H1 (cell line): Measurements from ENCODE around the gene RPS19. TPM values are rescaled to one million over a fixed set of nuclear protein-coding genes. Genes with fewer than 3 reads are reported as not detected.

ENCODE experiments used
- CTCF ChIA-PET: fragments of 300-600 bp; sonication (Branson Sonifier 250); formaldehyde crosslinking; loops from one replicate; lab custom pipeline; 2021; ENCODE audit not compliant: partially characterized antibody; lab: Charles Lee
- POLR2A ChIA-PET: fragments of 300-600 bp; sonication (Branson Sonifier 250); formaldehyde crosslinking; loops from one replicate; lab custom pipeline; 2021; ENCODE audit warnings: inconsistent platforms; ENCODE audit not compliant: partially characterized antibody; lab: Charles Lee
- DNase-seq, 2 experiments: peaks; one replicate each; pipeline versions ENCODE4 v3.0.0 to v3.0.0-alpha.2; 2010 to 2022; ENCODE audit warnings: low spot score in 2 of 2, low read depth in 1 of 2, mixed read lengths in 1 of 2
- FAIRE-seq: peaks from 2 replicates; lab custom pipeline; 2011; peaks lifted over from hg19 to GRCh38; lab: Jason Lieb, UNC
- H2AFZ ChIP-seq: 2 replicates; pipeline ENCODE4 v1.8.1; 2012; ENCODE audit warnings: low read length, inconsistent platforms
- H2AK5ac ChIP-seq: 2 replicates; pipeline ENCODE4 v1.6.1; 2013; ENCODE audit warnings: low read depth, low read length
- H2BK120ac ChIP-seq: replicated peaks from 2 replicates; pipeline ENCODE3; 2013; ENCODE audit warnings: low read depth, low read length, inconsistent platforms
- H2BK12ac ChIP-seq: 2 replicates; pipeline ENCODE4 v1.6.1; 2013; ENCODE audit warnings: low read depth, low read length
- H2BK15ac ChIP-seq: 2 replicates; pipeline ENCODE4 v1.6.1; 2013; ENCODE audit warnings: low read length
- H2BK20ac ChIP-seq: 2 replicates; pipeline ENCODE4 v1.6.1; 2013; ENCODE audit warnings: low read length
- H2BK5ac ChIP-seq: 2 replicates; pipeline ENCODE4 v1.6.1; 2013; ENCODE audit warnings: low read depth, low read length
- H3K14ac ChIP-seq: 2 replicates; pipeline ENCODE4 v1.6.1; 2013; ENCODE audit warnings: inconsistent platforms; ENCODE audit not compliant: insufficient read length
- H3K18ac ChIP-seq: 2 replicates; pipeline ENCODE4 v1.6.1; 2013; ENCODE audit warnings: low read length; ENCODE audit errors: extremely low read depth
- H3K23ac ChIP-seq: 2 replicates; pipeline ENCODE4 v1.6.1; 2013; ENCODE audit warnings: inconsistent platforms; ENCODE audit not compliant: insufficient read length
- H3K23me2 ChIP-seq: 2 replicates; pipeline ENCODE4 v1.6.1; 2013; ENCODE audit warnings: low read depth, low read length
- H3K27ac ChIP-seq: 2 replicates; pipeline ENCODE4 v1.6.1; 2011; ENCODE audit warnings: low read depth, low read length, inconsistent platforms
- H3K27me3 ChIP-seq, 4 experiments: replicated peaks in 1 of 4; 1 replicate in 1 of 4; 2 replicates in 3 of 4; pipeline versions ENCODE4 v1.6.1 to v1.8.1; 2011 to 2013; ENCODE audit warnings: low read length in 3 of 4, mild to moderate bottlenecking in 3 of 4, inconsistent platforms in 2 of 4, mixed read lengths in 2 of 4, moderate library complexity in 1 of 4; ENCODE audit not compliant: control insufficient read depth in 3 of 4, insufficient read depth in 3 of 4; ENCODE audit errors: extremely low read depth in 1 of 4
- H3K36me3 ChIP-seq, 4 experiments: 2 replicates each; pipeline versions ENCODE4 v1.6.1 to v1.8.1; 2011 to 2013; ENCODE audit warnings: mild to moderate bottlenecking in 4 of 4, low read length in 3 of 4, moderate library complexity in 2 of 4, control low read depth in 1 of 4, inconsistent platforms in 1 of 4; ENCODE audit not compliant: insufficient read depth in 4 of 4, control insufficient read depth in 2 of 4
- H3K4ac ChIP-seq: replicated peaks from 2 replicates; pipeline ENCODE3; 2013; ENCODE audit warnings: low read length, low read depth, mixed read lengths, inconsistent platforms; ENCODE audit not compliant: insufficient read length
- H3K4me1 ChIP-seq, 4 experiments: replicated peaks in 1 of 4; 1 replicate in 1 of 4; 2 replicates in 3 of 4; pipeline versions ENCODE4 v1.6.1 to v1.8.1; 2011 to 2013; ENCODE audit warnings: low read length in 3 of 4, inconsistent platforms in 2 of 4, mixed read lengths in 1 of 4; ENCODE audit not compliant: insufficient read depth in 4 of 4, control insufficient read depth in 3 of 4
- H3K4me2 ChIP-seq, 2 experiments: 2 replicates each; pipeline versions ENCODE4 v1.6.1 to v1.8.1; 2011 to 2013; ENCODE audit warnings: low read depth in 2 of 2, low read length in 2 of 2, control low read depth in 1 of 2, inconsistent platforms in 1 of 2, mild to moderate bottlenecking in 1 of 2; ENCODE audit not compliant: insufficient read depth in 1 of 2
- H3K4me3 ChIP-seq, 4 experiments: fragments of 200-600, 300-600 bp in 1 of 4; sonication (generic), shearing (Covaris generic), sonication (Bioruptor Twin) in 1 of 4; 2 replicates each; pipeline versions ENCODE4 v1.5.1 to v1.8.1; 2011 to 2016; ENCODE audit warnings: low read length in 4 of 4, low read depth in 3 of 4, control low read depth in 2 of 4, inconsistent platforms in 2 of 4, mild to moderate bottlenecking in 2 of 4, mixed read lengths in 1 of 4, moderate library complexity in 1 of 4; ENCODE audit not compliant: insufficient read depth in 2 of 4; ENCODE audit errors: extremely low read depth in 1 of 4
- H3K56ac ChIP-seq: replicated peaks from 2 replicates; pipeline ENCODE3; 2013; ENCODE audit warnings: low read depth, mild to moderate bottlenecking, mixed read lengths, low read length, inconsistent platforms; ENCODE audit not compliant: insufficient read length
- H3K79me1 ChIP-seq: 2 replicates; pipeline ENCODE4 v1.6.1; 2013; ENCODE audit warnings: low read depth, low read length, control low read depth
- H3K79me2 ChIP-seq, 2 experiments: 2 replicates each; pipeline versions ENCODE4 v1.6.1 to v1.8.1; 2012 to 2013; ENCODE audit warnings: low read length in 2 of 2, mild to moderate bottlenecking in 2 of 2, inconsistent platforms in 1 of 2; ENCODE audit not compliant: insufficient read depth in 2 of 2, control insufficient read depth in 1 of 2
- H3K9ac ChIP-seq, 4 experiments: replicated peaks in 1 of 4; 1 replicate in 1 of 4; 2 replicates in 3 of 4; pipeline versions ENCODE4 v1.6.1 to v1.8.1; 2011 to 2013; ENCODE audit warnings: low read depth in 3 of 4, low read length in 3 of 4, control low read depth in 2 of 4, mild to moderate bottlenecking in 2 of 4, moderate library complexity in 2 of 4, inconsistent platforms in 1 of 4; ENCODE audit errors: extremely low read depth in 1 of 4
- H3K9me3 ChIP-seq, 2 experiments: 2 replicates each; pipeline versions ENCODE4 v1.6.1 to v1.8.1; 2012 to 2013; ENCODE audit warnings: mild to moderate bottlenecking in 2 of 2, moderate library complexity in 2 of 2, control low read depth in 1 of 2, inconsistent platforms in 1 of 2, low read depth in 1 of 2, low read length in 1 of 2, mixed read lengths in 1 of 2; ENCODE audit not compliant: insufficient read depth in 2 of 2
- H4K20me1 ChIP-seq, 2 experiments: replicated peaks in 1 of 2; 2 replicates each; pipeline versions ENCODE3 to v1.8.1; 2011 to 2013; ENCODE audit warnings: inconsistent platforms in 2 of 2, low read length in 2 of 2, mild to moderate bottlenecking in 1 of 2; ENCODE audit not compliant: insufficient read depth in 2 of 2, control insufficient read depth in 1 of 2
- H4K5ac ChIP-seq: 2 replicates; pipeline ENCODE4 v1.6.1; 2013; ENCODE audit warnings: low read length, low read depth, mixed read lengths, inconsistent platforms; ENCODE audit not compliant: insufficient read length
- H4K8ac ChIP-seq: 2 replicates; pipeline ENCODE4 v1.8.0; 2013; ENCODE audit warnings: mild to moderate bottlenecking, moderate library complexity, low read length, inconsistent platforms; ENCODE audit not compliant: insufficient read depth; ENCODE audit errors: extremely low read depth
- H4K91ac ChIP-seq: replicated peaks from 2 replicates; pipeline ENCODE3; 2013; ENCODE audit warnings: low read length, mixed read lengths, inconsistent platforms; ENCODE audit not compliant: insufficient read length
- CEBPB ChIP-seq: IDR thresholded peaks from 2 replicates; pipeline ENCODE4 v1.6.1; 2012; ENCODE audit warnings: low read depth, low read length
- EP300 ChIP-seq, 2 experiments: IDR thresholded peaks; 1 replicate in 1 of 2; 2 replicates in 1 of 2; pipeline ENCODE4 v1.6.1; 2011 to 2012; ENCODE audit warnings: low read depth in 2 of 2, low read length in 2 of 2, mild to moderate bottlenecking in 2 of 2, borderline replicate concordance in 1 of 2, inconsistent platforms in 1 of 2, moderate library complexity in 1 of 2
- FOSL1 ChIP-seq: IDR thresholded peaks from 2 replicates; pipeline ENCODE4 v1.6.1; 2011; ENCODE audit warnings: mild to moderate bottlenecking, low read depth, low read length, moderate library complexity; ENCODE audit not compliant: insufficient read depth
- MAFK ChIP-seq: IDR thresholded peaks from 2 replicates; pipeline ENCODE4 v1.6.1; 2012; ENCODE audit warnings: low read depth, mild to moderate bottlenecking, improper control_type of control experiment, low read length
- RXRA ChIP-seq: IDR thresholded peaks from 2 replicates; pipeline ENCODE4 v1.6.1; 2011; ENCODE audit warnings: low read depth, mild to moderate bottlenecking, low read length, moderate library complexity; ENCODE audit not compliant: insufficient read depth
- WGBS, 2 experiments: shearing (Covaris generic) in 1 of 2; methylation state at CpG; one replicate each; pipeline versions ENCODE4 v1.1.6 to v1.1.7; 2013 to 2015; ENCODE audit warnings: low lambda C conversion rate in 2 of 2, mixed read lengths in 2 of 2, inconsistent platforms in 1 of 2, low coverage in 1 of 2, missing lambda C conversion rate in 1 of 2; ENCODE audit not compliant: insufficient replicate concordance in 2 of 2, insufficient coverage in 1 of 2, insufficient read length in 1 of 2; ENCODE audit errors: extremely low coverage in 1 of 2, missing lambda C conversion rate in 1 of 2; 5-methylcytosine and 5-hydroxymethylcytosine counted together
- polyA plus RNA-seq, 7 experiments: library from polyadenylated mRNA; depleted of rRNA in 3 of 7; stranded (reverse) in 5 of 7; unstranded in 2 of 7; fragments of >200 nt in 5 of 7; fragments of 200-250 nt in 2 of 7; gene quantifications; 1 replicate in 5 of 7; 2 replicates in 1 of 7; 4 replicates in 1 of 7; pipeline versions ENCODE4 v1.2.1 to v1.2.3, GENCODE V29; 2011 to 2013; ENCODE audit warnings: missing spikeins in 2 of 7, mixed read lengths in 2 of 7
- total RNA-seq: library from RNA; stranded (reverse); fragmentation: NEBNext Ultra II Directional; extraction: Animal tissue kit (Norgen Biotek cat#: 25700); gene quantifications from 2 replicates; pipeline ENCODE4 v1.2.1, GENCODE V29; 2021

Gene RPS19
- total and polyA plus RNA-seq, 2 of the 8 experiments (the other 6 are each of a cell fraction or from before 2014, with no cell fraction given), result 2,817 to 5,751 TPM

DNA sequence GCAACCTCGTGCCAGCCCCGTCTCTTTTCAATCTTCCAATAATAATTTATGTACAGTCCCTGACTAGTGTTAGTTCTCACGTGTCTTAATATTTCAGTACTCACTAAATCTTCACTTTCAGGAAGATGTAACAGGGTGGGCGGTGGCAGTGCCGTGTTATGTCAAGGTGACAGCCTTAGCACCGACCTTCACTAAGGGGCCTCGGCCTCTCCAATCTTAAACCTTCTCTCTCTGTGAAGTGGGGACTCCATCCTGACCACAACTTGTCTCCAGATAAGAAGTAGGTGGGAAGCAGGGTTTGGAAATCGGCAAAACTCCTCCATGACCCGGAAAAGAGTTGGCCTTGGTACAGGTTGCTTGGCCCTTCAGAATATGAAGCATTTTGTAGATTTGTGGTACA, 1.8 kb downstream of the RPS19 start:
- Histone ChIP-seq H3K4me2 (peak overlapping the region; percentile 92 to 97), H3K27me3 (no peaks in the 10 kb centered on the region), H3K79me1 (peaks cover 22% of the 10 kb centered on the region), H3K4me3 (peak overlapping the region in 2 of 4 experiments; percentile 81 to 95; a peak in 4 of 8 replicates), H4K20me1 (peaks cover 25 to 28% of the 10 kb centered on the region in 2 experiments), H3K27ac (0 out of 2 replicates have a peak overlapping the region, but pooled peaks have one; percentile 25), H3K23ac (no peak overlapping the region)
- 92% methylated on average over 9 of the region's 9 CpGs; no CpG with 5 or more reads in 1 of the 2 experiments for WGBS, 2 experiments
- TF ChIP-seq MAFK, result no peak
- TF ChIP-seq RXRA, result no peak
- no peak for TF ChIP-seq EP300 (IDR thresholded peaks at IDR 0.05; ENCODE audit: borderline replicate concordance in 1 of 2, low read depth in 2 of 2, low read length in 2 of 2)
- TF ChIP-seq FOSL1, result no peak
- TF ChIP-seq CEBPB, result no peak
- TF ChIP-seq, all 59 proteins: peak for 0
- H2AK5ac ChIP-seq, result no peak overlapping the region
- H3K23me2 ChIP-seq, result peaks cover 6% of the 10 kb centered on the region
- H3K4ac ChIP-seq, result no peak overlapping the region
- H3K18ac ChIP-seq, result no peak overlapping the region
- H3K36me3 ChIP-seq, result peaks cover 50 to 59% (median 56%) of the 10 kb centered on the region in 4 experiments
- FAIRE-seq (no peak), DNase-seq (no peak)
- H3K9ac ChIP-seq, result peak overlapping the region in 2 of 4 experiments; percentile 29 to 62; a peak in 2 of 7 replicates
- H2BK120ac ChIP-seq, result no peak overlapping the region
- H3K14ac ChIP-seq, result no peak overlapping the region
- no peak overlapping the region for H2BK15ac ChIP-seq
- H2AFZ ChIP-seq, result no peak overlapping the region
- ChIA-PET POLR2A (interaction anchor here (0.7 to 13.9 kb wide), 15 partner anchors 10 to 168 kb away, joined by 3 to 298 read pairs (median 19); partner anchors contain the start of genes ARHGEF1 and CD79A), CTCF (interaction anchor here (0.7 to 2.0 kb wide), 2 partner anchors 11 to 12 kb away, joined by 6 to 12 read pairs; no protein-coding TSS in a partner anchor)
- H4K5ac ChIP-seq, result no peak overlapping the region
- no peak overlapping the region for H2BK5ac ChIP-seq
- H3K4me1 ChIP-seq, result peaks cover 3 to 27% (median 14%) of the 10 kb centered on the region in 4 experiments
- no peak overlapping the region for H4K91ac ChIP-seq
- peaks cover 22 to 61% of the 10 kb centered on the region in 2 experiments for H3K79me2 ChIP-seq
- H2BK20ac ChIP-seq, result no peak overlapping the region
- H2BK12ac ChIP-seq, result no peak overlapping the region
- no peaks in the 10 kb centered on the region for H3K9me3 ChIP-seq
- H4K8ac ChIP-seq, result 0 out of 2 replicates have a peak overlapping the region, but pooled peaks have one; percentile 60
- H3K56ac ChIP-seq, result no peak overlapping the region
